ENCODE data around the gene LMLN.
A peak's percentile ranks its signal among the peaks of the same experiment; 100 is the strongest.

The LMLN gene

DNA sequence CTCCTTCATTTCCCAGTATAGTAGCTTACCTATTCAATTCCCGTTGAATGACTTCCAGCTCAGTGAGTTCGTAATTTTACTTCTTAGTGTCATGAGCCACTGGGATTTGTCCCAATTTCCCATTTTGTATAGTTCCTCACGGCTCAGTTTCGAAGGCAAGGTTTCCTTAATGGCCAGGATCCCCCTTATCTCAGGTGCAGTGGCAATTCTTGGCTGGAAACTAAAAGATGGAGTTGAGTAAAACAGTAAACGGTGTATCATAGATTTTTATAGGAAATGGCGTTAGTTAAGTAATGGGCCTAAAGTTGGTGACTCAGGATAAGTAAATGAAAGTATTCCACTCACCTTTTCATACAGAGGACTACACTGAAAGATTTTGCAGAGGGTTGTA, 522 bp upstream of the LMLN start:
- H3K4me3 ChIP-seq (ENCODE audit: insufficient read depth, low read length, poor library complexity, severe bottlenecking): peak overlapping the region; percentile 68
- H2AFZ ChIP-seq (ENCODE audit: low read depth, low read length, severe bottlenecking): peak overlapping the region; percentile 98
- TF ChIP-seq EZH2phosphoT487 (conservative IDR thresholded peaks at IDR 0.05; ENCODE audit: low read length): no peak
- TF ChIP-seq, protein P1, sequence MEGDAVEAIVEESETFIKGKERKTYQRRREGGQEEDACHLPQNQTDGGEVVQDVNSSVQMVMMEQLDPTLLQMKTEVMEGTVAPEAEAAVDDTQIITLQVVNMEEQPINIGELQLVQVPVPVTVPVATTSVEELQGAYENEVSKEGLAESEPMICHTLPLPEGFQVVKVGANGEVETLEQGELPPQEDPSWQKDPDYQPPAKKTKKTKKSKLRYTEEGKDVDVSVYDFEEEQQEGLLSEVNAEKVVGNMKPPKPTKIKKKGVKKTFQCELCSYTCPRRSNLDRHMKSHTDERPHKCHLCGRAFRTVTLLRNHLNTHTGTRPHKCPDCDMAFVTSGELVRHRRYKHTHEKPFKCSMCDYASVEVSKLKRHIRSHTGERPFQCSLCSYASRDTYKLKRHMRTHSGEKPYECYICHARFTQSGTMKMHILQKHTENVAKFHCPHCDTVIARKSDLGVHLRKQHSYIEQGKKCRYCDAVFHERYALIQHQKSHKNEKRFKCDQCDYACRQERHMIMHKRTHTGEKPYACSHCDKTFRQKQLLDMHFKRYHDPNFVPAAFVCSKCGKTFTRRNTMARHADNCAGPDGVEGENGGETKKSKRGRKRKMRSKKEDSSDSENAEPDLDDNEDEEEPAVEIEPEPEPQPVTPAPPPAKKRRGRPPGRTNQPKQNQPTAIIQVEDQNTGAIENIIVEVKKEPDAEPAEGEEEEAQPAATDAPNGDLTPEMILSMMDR (IDR thresholded peaks at IDR 0.05; ENCODE audit: insufficient read depth, low read length, poor library complexity, severe bottlenecking): no peak
- H3K9me3 ChIP-seq (ENCODE audit: insufficient read depth, low read length): no peaks in the 10 kb centered on the region
- H3K79me2 ChIP-seq (ENCODE audit: insufficient read depth, low read length): no peaks in the 10 kb centered on the region
- peaks cover 13% of the 10 kb centered on the region for H3K36me3 ChIP-seq (ENCODE audit: low read length)
- peak overlapping the region; percentile 42 for H3K9ac ChIP-seq (ENCODE audit: low read length)
- H3F3A ChIP-seq (ENCODE audit: insufficient read depth): peaks cover 38% of the 10 kb centered on the region
- peak overlapping the region; percentile 85 for H3K4me2 ChIP-seq (ENCODE audit: low read depth, low read length, poor library complexity, severe bottlenecking)
- H3K27me3 ChIP-seq (ENCODE audit: low read length): no peaks in the 10 kb centered on the region
- H3K9me2 ChIP-seq (replicated peaks; ENCODE audit: insufficient read depth, low read length): no peaks in the 10 kb centered on the region
- H4K20me1 ChIP-seq (ENCODE audit: low read depth, low read length): peaks cover 4% of the 10 kb centered on the region; the same call in 1 of the 2 replicates
- no peak overlapping the region for H3K27ac ChIP-seq (ENCODE audit: low read depth, low read length)

DNA sequence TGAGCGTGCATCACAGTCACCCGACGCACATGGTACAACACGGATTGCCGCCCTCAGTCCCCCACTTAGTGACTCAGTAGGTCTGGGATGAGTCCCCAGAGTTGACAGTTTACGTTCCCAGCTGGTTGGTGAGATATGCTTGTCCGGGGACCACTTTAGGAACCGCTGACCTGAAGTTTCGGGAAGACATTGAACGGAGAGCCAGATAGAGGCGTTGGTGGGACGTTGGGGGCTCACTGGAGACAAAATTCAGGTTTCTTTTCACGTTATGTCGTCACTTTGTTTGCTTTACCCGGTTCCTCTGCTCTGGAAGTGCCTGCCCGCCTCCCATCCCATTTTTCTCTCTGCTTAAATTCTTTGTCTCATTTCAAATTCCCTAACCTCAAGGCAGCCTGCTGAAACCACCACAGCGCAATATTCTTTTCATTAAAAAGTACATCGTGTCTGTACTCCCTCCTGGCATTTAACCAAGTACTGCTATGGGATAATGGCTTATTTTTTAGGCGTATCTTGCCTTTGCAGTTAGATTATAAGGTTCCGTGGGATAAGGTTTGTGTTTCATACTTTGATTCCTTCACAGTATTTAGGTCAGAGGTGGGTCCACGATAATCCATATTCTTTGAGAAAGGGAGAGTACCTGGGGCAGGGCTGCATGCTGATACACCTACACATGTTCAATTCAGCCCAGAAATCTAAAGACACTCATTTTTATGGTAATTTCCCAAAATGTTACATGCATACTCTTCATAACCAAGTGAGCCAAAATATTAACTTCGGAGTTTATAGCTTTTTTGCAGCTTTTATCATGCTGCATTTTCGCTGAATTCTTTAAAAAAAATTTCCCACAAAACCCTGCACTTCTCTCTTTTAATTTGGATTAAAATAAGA, 921 bp downstream of the LMLN start:
- Histone ChIP-seq H2AFZ (ENCODE audit: low read depth, low read length, severe bottlenecking) (peak overlapping the region; percentile 98), H3K27me3 (ENCODE audit: low read length) (no peaks in the 10 kb centered on the region), H3K9me2 (replicated peaks; ENCODE audit: insufficient read depth, low read length) (no peaks in the 10 kb centered on the region), H4K20me1 (ENCODE audit: low read depth, low read length) (no peaks in the 10 kb centered on the region), H3F3A (ENCODE audit: insufficient read depth) (peaks cover 25% of the 10 kb centered on the region), H3K4me2 (ENCODE audit: low read depth, low read length, poor library complexity, severe bottlenecking) (peak overlapping the region; percentile 85), H3K4me3 (ENCODE audit: insufficient read depth, low read length, poor library complexity, severe bottlenecking) (peak overlapping the region; percentile 68), H3K27ac (ENCODE audit: low read depth, low read length) (no peak overlapping the region), H3K79me2 (ENCODE audit: insufficient read depth, low read length) (no peaks in the 10 kb centered on the region), H3K9me3 (ENCODE audit: insufficient read depth, low read length) (no peaks in the 10 kb centered on the region), H3K36me3 (ENCODE audit: low read length) (peaks cover 4% of the 10 kb centered on the region; the same call in 1 of the 2 replicates), H3K9ac (ENCODE audit: low read length) (peak overlapping the region; percentile 42)
- TF ChIP-seq, protein P1 (IDR thresholded peaks at IDR 0.05; ENCODE audit: insufficient read depth, low read length, poor library complexity, severe bottlenecking): no peak
- TF ChIP-seq EZH2phosphoT487 (conservative IDR thresholded peaks at IDR 0.05; ENCODE audit: low read length): no peak

DNA sequence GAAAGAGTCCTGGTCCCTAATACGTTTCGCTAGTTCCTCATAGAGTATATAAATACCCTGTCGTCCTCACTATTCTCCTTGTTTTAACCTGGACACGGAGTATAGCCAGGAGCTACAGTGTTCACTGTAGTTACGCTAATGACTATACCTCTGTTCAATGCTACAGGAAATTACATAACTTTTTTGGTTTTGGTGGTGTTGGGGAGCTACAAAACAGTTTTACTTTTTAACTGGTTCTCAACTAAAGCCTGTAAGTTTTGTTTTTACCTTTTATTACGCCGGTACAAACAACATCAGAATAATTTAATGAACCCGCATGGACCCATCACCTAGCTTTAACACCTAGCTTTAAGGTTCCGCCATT, 1.5 kb downstream of the LMLN start:
- H3K27ac ChIP-seq (ENCODE audit: low read depth, low read length): no peak overlapping the region
- no peak overlapping the region for H2AFZ ChIP-seq (ENCODE audit: low read depth, low read length, severe bottlenecking)
- no peaks in the 10 kb centered on the region for H3K9me3 ChIP-seq (ENCODE audit: insufficient read depth, low read length)
- no peaks in the 10 kb centered on the region for H3K36me3 ChIP-seq (ENCODE audit: low read length)
- H3K27me3 ChIP-seq (ENCODE audit: low read length): no peaks in the 10 kb centered on the region
- H3K4me3 ChIP-seq (ENCODE audit: insufficient read depth, low read length, poor library complexity, severe bottlenecking): no peak overlapping the region
- H4K20me1 ChIP-seq (ENCODE audit: low read depth, low read length): no peaks in the 10 kb centered on the region
- H3K9me2 ChIP-seq (replicated peaks; ENCODE audit: insufficient read depth, low read length): no peaks in the 10 kb centered on the region
- H3K79me2 ChIP-seq (ENCODE audit: insufficient read depth, low read length): no peaks in the 10 kb centered on the region
- no peak overlapping the region for H3K9ac ChIP-seq (ENCODE audit: low read length)
- no peak overlapping the region for H3K4me2 ChIP-seq (ENCODE audit: low read depth, low read length, poor library complexity, severe bottlenecking)
- TF ChIP-seq, protein P1 (IDR thresholded peaks at IDR 0.05; ENCODE audit: insufficient read depth, low read length, poor library complexity, severe bottlenecking): no peak
- TF ChIP-seq EZH2phosphoT487 (conservative IDR thresholded peaks at IDR 0.05; ENCODE audit: low read length): no peak
- H3F3A ChIP-seq (ENCODE audit: insufficient read depth): peaks cover 19% of the 10 kb centered on the region

Data from SU-DHL-6 (cell line).